Naive thymus-derived CD8-positive, alpha-beta T cell (primary cell): ENCODE results near the gene CACNB2. TPM values are rescaled to one million over a fixed set of nuclear protein-coding genes. Genes with fewer than 3 reads are reported as not detected.

Experiments
- ATAC-seq, 2 donors: fragments of 150-1000 bp; cut with Tn5 transposase in 1 of 2; sonication (Bioruptor Pico), chemical (Tn5 transposase) in 1 of 2; 1 replicate in 1 of 2; 2 replicates in 1 of 2; pipeline ENCODE4 v1.10.0; 2021; ENCODE audit warnings: mild to moderate bottlenecking in 2 of 2, moderate library complexity in 2 of 2
- POLR2A ChIA-PET: fragments of 350-600 bp; sonication (Branson Sonifier 250); formaldehyde crosslinking; loops from one replicate; lab custom pipeline; 2021; ENCODE audit warnings: antibody characterized with exemption; lab: Charles Lee
- DNase-seq, 10 donors: peaks; one replicate each; pipeline versions ENCODE4 v3.0.0 to v3.0.0-alpha.2; 2020 to 2022
- H3K27ac Mint-ChIP-seq, 10 donors: one replicate each; pipeline ENCODE4 v1.8.0; 2020 to 2022; ENCODE audit warnings: mild to moderate bottlenecking in 10 of 10, mixed read lengths in 10 of 10, moderate library complexity in 4 of 10, inconsistent platforms in 1 of 10
- H3K27me3 Mint-ChIP-seq, 5 donors: one replicate each; pipeline ENCODE4 v1.8.0; 2021 to 2022; ENCODE audit warnings: mixed read lengths in 5 of 5
- H3K36me3 Mint-ChIP-seq, 3 donors: one replicate each; pipeline ENCODE4 v1.8.0; 2020 to 2022; ENCODE audit warnings: mixed read lengths in 3 of 3, mild to moderate bottlenecking in 2 of 3, inconsistent platforms in 1 of 3
- H3K4me1 Mint-ChIP-seq, 4 donors: one replicate each; pipeline ENCODE4 v1.8.0; 2021 to 2022; ENCODE audit warnings: mixed read lengths in 4 of 4
- H3K4me3 Mint-ChIP-seq, 10 donors: one replicate each; pipeline ENCODE4 v1.8.0; 2020 to 2022; ENCODE audit warnings: mild to moderate bottlenecking in 10 of 10, mixed read lengths in 10 of 10, moderate library complexity in 6 of 10, inconsistent platforms in 1 of 10
- H3K9me3 Mint-ChIP-seq, 9 donors: one replicate each; pipeline ENCODE4 v1.8.0; 2020 to 2022; ENCODE audit warnings: mixed read lengths in 9 of 9, mild to moderate bottlenecking in 3 of 9, inconsistent platforms in 1 of 9, moderate library complexity in 1 of 9
- polyA plus RNA-seq, 3 donors: library from polyadenylated mRNA; unstranded; fragments of 300-500 nt; fragmentation: Illumina TruSeq; gene quantifications; one replicate each; pipeline ENCODE4 v1.2.3, GENCODE V29; 2021
- total RNA-seq, 8 experiments: library from RNA in 2 of 8; stranded (reverse) in 2 of 8; gene quantifications; one replicate each; pipeline ENCODE4 v1.2.3 and lab custom pipeline; 2021 to 2026

The CACNB2 gene
- total and polyA plus RNA-seq, 5 experiments from 2014 or later: 0.13 to 0.27 (median 0.17) TPM; not detected in 2

DNA sequence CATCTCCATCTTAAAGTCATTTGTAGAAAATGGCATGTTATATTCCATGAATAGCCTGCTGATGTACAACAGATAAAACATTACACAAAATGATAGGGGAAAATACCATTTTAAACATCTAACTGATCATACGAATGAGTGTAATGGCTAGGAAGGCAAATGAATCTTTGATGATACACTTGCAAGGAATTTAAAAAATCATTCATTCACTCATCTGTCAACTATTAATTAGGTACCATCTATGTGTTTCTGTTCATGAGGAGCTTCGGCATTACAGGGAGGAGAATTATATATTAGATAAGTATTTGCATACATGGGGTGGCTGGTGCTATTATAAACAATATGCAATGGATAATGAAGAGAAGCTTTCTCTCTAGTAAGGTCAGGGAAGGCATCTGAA, 183.7 kb downstream of the CACNB2 start:
- no peak for ATAC-seq
- POLR2A ChIA-PET: no interaction called here

DNA sequence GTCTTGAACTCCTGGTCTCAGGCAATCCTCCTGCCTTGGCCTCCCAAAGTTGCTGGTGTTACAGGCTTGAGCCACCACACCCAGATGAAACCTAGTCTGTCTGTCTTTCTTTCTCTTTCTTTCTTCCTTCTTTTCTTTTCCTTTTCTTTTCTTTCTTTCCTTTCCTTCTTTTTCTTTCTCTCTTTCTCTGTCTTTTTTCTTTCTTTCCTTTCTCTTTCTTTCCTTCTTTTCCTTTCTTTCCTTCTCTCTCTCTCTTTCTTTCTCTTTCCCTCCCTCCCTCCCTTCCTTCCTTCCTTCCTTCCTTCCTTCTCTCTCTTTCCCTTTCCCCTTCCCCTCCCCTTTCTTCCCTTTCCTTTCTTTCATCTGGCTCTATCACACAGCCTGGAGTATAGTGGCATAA, 185.2 kb downstream of the CACNB2 start:
- peaks cover 0 to 10% (median 2%) of the 10 kb centered on the region in 5 donors for H3K27me3 Mint-ChIP-seq
- no peaks in the 10 kb centered on the region for H3K36me3 Mint-ChIP-seq
- no peak for DNase-seq
- no peak overlapping the region for H3K4me3 Mint-ChIP-seq
- no peak overlapping the region for H3K27ac Mint-ChIP-seq
- H3K4me1 Mint-ChIP-seq: no peaks in the 10 kb centered on the region
- ATAC-seq: no peak
- peaks cover 0 to 2% (median 0%) of the 10 kb centered on the region in 9 donors for H3K9me3 Mint-ChIP-seq
- POLR2A ChIA-PET: no interaction called here

More for the DNA sequence above, 183.7 kb downstream of the CACNB2 start:
- H3K4me1 Mint-ChIP-seq: no peaks in the 10 kb centered on the region
- H3K27ac Mint-ChIP-seq: no peak overlapping the region
- peaks cover 0 to 10% (median 2%) of the 10 kb centered on the region in 5 donors for H3K27me3 Mint-ChIP-seq
- no peak for DNase-seq
- H3K36me3 Mint-ChIP-seq: no peaks in the 10 kb centered on the region
- no peak overlapping the region for H3K4me3 Mint-ChIP-seq
- peaks cover 0 to 8% (median 0%) of the 10 kb centered on the region in 9 donors for H3K9me3 Mint-ChIP-seq

DNA sequence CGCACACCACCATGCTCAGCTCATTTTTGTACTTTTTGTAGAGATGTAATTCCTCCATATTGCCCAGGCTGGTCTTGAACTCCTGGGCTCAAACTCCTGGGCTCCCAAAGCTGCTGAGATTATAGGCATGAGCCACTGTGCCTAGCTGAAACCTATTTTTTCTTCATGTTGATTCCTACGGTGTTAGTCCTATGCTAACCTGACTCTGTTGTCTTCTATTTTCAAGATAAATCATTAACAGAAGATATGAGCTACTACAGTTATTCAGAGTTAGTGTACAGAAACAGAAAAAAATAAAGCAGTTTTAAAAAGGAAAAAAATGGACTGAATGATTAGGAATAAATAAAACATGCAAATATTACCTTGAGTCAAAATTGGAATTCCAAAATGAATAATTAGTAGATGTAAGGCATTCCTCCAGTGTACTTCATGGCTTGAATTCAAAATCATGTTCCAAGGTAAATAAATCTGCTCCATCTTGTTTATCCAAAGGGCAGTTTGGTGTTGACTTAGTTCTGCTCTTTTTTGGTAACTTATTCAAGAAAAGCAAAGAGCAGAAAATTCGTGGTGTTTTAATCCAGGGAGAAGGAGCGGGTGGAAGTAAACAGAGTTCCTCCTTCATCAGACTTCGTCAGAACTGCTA, 185.8 kb downstream of the CACNB2 start:
- no peaks in the 10 kb centered on the region for H3K4me1 Mint-ChIP-seq
- POLR2A ChIA-PET: no interaction called here
- ATAC-seq (no peak), DNase-seq (no peak)
- H3K4me3 Mint-ChIP-seq: no peak overlapping the region
- no peak overlapping the region for H3K27ac Mint-ChIP-seq
- no peaks in the 10 kb centered on the region for H3K36me3 Mint-ChIP-seq
- H3K27me3 Mint-ChIP-seq: peaks cover 0 to 10% (median 2%) of the 10 kb centered on the region in 5 donors
- peaks cover 0 to 2% (median 0%) of the 10 kb centered on the region in 9 donors for H3K9me3 Mint-ChIP-seq

DNA sequence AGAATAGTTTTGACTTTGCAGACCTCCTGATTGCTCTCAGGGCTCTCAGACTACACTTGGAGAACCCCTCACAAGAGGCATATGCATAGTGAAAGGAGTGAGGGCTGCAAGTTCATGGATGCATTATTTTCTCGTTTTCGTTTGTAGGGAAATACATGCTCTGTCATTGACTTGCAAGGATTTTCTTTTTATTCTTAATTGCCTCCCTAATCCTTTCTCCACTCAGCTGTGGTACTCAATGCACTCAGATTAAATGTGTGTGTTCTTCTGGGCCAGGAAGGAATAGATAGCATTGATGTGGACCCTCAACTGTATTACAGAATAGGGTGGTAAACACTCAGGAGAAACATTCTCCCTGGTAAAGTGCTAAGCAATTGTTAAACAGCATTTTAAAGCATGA, 188.7 kb downstream of the CACNB2 start:
- no peaks in the 10 kb centered on the region for H3K36me3 Mint-ChIP-seq

DNA sequence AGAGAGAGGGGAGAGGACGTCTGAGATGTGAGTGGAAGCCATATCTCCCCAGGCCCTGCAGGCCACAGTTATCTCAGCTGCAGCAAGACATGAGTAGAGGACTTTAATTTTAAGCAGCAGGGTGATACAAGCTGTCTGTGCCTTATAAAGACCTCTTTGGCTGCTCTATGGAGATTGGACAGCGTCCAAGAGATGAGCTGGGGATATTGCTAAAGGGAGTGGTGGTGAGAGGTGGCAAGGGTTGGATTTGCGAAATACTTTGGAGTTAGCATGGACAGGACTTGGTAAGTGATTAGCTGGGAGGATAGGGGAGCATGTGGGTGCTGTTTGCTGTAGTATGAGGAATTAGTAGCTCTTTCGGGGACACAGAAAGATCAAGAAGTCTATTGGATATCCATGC, 191.8 kb downstream of the CACNB2 start:
- H3K27ac Mint-ChIP-seq: no peak overlapping the region
- no peak for ATAC-seq

More for the DNA sequence above, 188.7 kb downstream of the CACNB2 start:
- no peak for DNase-seq
- Mint-ChIP-seq H3K9me3 (no peaks in the 10 kb centered on the region), H3K4me1 (no peaks in the 10 kb centered on the region), H3K27ac (no peak overlapping the region), H3K4me3 (no peak overlapping the region), H3K27me3 (peaks cover 0 to 7% (median 2%) of the 10 kb centered on the region in 5 donors)
- POLR2A ChIA-PET: no interaction called here
- no peak for ATAC-seq

GRCh38 chr10:18332484-18332883, 192.3 kb downstream of the CACNB2 start:
- H3K4me1 Mint-ChIP-seq: no peaks in the 10 kb centered on the region
- no peak overlapping the region for H3K27ac Mint-ChIP-seq
- H3K27me3 Mint-ChIP-seq: peaks cover 0 to 3% (median 0%) of the 10 kb centered on the region in 5 donors
- H3K4me3 Mint-ChIP-seq: no peak overlapping the region
- no peaks in the 10 kb centered on the region for H3K36me3 Mint-ChIP-seq
- no peak for ATAC-seq
- POLR2A ChIA-PET: no interaction called here
- DNase-seq: no peak
- peaks cover 0 to 6% (median 0%) of the 10 kb centered on the region in 9 donors for H3K9me3 Mint-ChIP-seq

More for the DNA sequence above, 191.8 kb downstream of the CACNB2 start:
- H3K36me3 Mint-ChIP-seq: no peaks in the 10 kb centered on the region
- H3K27me3 Mint-ChIP-seq: peaks cover 0 to 3% (median 0%) of the 10 kb centered on the region in 5 donors
- no peaks in the 10 kb centered on the region for H3K4me1 Mint-ChIP-seq
- H3K4me3 Mint-ChIP-seq: no peak overlapping the region
- POLR2A ChIA-PET: no interaction called here
- H3K9me3 Mint-ChIP-seq: peaks cover 0 to 1% (median 0%) of the 10 kb centered on the region in 9 donors
- no peak for DNase-seq

DNA sequence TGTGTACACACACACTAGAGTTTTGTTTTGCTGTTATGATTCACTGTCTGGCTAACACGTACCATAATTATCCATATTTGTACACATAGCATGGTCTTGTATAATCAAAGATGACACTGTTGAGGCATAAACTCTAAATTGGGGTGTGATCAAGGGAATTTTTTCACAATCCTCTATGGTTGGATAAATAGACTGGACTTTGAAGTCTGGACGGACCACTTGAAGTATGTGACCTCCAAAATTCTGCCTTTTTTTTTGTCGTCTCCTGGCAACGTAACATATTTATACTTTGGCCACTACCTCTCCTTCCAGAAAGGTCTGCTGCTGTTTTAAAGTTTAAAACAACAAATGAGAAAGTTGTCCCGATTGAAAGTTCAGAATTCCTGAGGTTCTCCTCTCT, 193.4 kb downstream of the CACNB2 start:
- Mint-ChIP-seq H3K36me3 (no peaks in the 10 kb centered on the region), H3K27me3 (no peaks in the 10 kb centered on the region), H3K9me3 (peaks cover 0 to 11% (median 0%) of the 10 kb centered on the region in 9 donors), H3K27ac (no peak overlapping the region), H3K4me3 (no peak overlapping the region), H3K4me1 (no peaks in the 10 kb centered on the region)
- ATAC-seq: no peak
- POLR2A ChIA-PET: no interaction called here
- no peak for DNase-seq

DNA sequence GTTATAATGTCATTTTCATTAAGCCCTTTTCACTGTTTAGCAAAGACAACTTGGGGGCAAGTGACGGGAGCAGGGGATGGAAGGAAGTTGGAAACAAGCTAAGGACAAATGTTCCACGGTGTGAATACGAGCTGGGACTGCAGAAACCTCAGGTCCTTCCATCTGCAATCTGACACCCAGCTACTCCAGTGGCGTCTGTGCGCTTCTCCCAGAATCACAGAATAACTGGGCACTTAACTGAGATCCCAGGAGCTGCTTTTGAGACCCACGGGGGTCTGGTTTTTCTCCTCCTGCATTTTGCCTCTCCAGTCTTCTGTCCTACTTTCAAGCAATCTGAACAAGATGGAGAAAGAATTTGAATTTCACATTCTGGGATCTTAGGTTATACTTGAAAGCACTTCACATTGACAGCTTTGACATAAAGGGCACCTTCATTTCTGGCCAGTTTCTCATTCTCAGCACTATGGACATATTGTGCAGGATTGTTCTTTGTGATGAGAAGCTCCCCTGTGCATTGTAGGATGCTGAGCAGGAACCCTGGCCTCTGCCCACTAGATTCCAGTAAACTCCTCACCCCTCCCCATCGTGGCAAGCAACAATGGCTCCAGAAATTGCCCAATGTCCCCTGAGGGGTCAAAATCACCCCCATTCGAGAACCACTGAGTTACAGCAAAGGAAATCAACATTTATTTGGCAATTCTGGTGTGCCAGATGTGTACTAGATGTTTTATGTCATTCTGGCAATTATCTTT, 194.1 kb downstream of the CACNB2 start:
- no peak for ATAC-seq
- H3K4me3 Mint-ChIP-seq: no peak overlapping the region
- H3K27me3 Mint-ChIP-seq: no peaks in the 10 kb centered on the region
- no peaks in the 10 kb centered on the region for H3K36me3 Mint-ChIP-seq
- no peak overlapping the region for H3K27ac Mint-ChIP-seq
- H3K9me3 Mint-ChIP-seq: peaks cover 0 to 11% (median 0%) of the 10 kb centered on the region in 9 donors
- POLR2A ChIA-PET: no interaction called here
- no peak for DNase-seq
- H3K4me1 Mint-ChIP-seq: no peaks in the 10 kb centered on the region

- Mint-ChIP-seq H3K27ac (no peak overlapping the region), H3K4me3 (no peak overlapping the region), H3K27me3 (no peaks in the 10 kb centered on the region), H3K9me3 (peaks cover 0 to 11% (median 0%) of the 10 kb centered on the region in 9 donors), H3K4me1 (no peaks in the 10 kb centered on the region), H3K36me3 (no peaks in the 10 kb centered on the region)
- DNase-seq (no peak), ATAC-seq (no peak)
- POLR2A ChIA-PET: no interaction called here
These were observed 200.3 kb downstream of the CACNB2 start for GRCh38 chr10:18340496-18341051.

- no peak for DNase-seq
- Mint-ChIP-seq H3K4me3 (no peak overlapping the region), H3K4me1 (no peaks in the 10 kb centered on the region), H3K27me3 (peaks cover 0 to under 1% (median 0%) of the 10 kb centered on the region in 5 donors), H3K27ac (no peak overlapping the region), H3K36me3 (no peaks in the 10 kb centered on the region), H3K9me3 (peaks cover 0 to 11% (median 0%) of the 10 kb centered on the region in 9 donors)
- POLR2A ChIA-PET: no interaction called here
- no peak for ATAC-seq
These were observed 200.8 kb downstream of the CACNB2 start for GRCh38 chr10:18341055-18341454.

GRCh38 chr10:18343573-18343972, 203.3 kb downstream of the CACNB2 start:
- Mint-ChIP-seq H3K4me3 (no peak overlapping the region), H3K4me1 (no peaks in the 10 kb centered on the region), H3K27ac (no peak overlapping the region), H3K9me3 (no peaks in the 10 kb centered on the region), H3K36me3 (no peaks in the 10 kb centered on the region), H3K27me3 (peaks cover 0 to 14% (median 2%) of the 10 kb centered on the region in 5 donors)
- ATAC-seq (no peak), DNase-seq (no peak)
- POLR2A ChIA-PET: no interaction called here

DNA sequence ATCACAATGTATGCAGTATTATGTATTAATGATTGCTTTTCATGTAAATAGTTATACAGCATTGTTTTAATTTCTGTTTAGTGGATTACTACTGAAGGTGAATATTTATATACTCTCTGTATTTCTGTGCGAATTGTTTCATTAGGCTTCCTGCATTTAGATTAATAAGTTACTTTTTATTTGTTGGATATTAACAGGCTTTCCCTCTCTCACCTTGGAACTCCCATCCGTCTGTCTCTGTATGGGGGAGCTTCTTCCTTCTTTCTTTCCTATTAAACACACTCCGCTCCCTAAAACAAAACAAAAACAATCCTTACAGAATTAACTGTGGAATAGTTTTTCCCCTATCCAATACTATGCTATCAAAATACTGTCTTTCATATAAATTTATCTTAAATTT, 205.1 kb downstream of the CACNB2 start:
- H3K4me1 Mint-ChIP-seq: peaks cover 0 to under 1% (median 0%) of the 10 kb centered on the region in 4 donors
- POLR2A ChIA-PET: no interaction called here
- peaks cover 0 to 15% (median 2%) of the 10 kb centered on the region in 5 donors for H3K27me3 Mint-ChIP-seq
- DNase-seq: no peak
- H3K9me3 Mint-ChIP-seq: peaks cover 0 to 2% (median 0%) of the 10 kb centered on the region in 9 donors
- no peak for ATAC-seq
- no peaks in the 10 kb centered on the region for H3K36me3 Mint-ChIP-seq
- no peak overlapping the region for H3K4me3 Mint-ChIP-seq
- H3K27ac Mint-ChIP-seq: no peak overlapping the region

DNA sequence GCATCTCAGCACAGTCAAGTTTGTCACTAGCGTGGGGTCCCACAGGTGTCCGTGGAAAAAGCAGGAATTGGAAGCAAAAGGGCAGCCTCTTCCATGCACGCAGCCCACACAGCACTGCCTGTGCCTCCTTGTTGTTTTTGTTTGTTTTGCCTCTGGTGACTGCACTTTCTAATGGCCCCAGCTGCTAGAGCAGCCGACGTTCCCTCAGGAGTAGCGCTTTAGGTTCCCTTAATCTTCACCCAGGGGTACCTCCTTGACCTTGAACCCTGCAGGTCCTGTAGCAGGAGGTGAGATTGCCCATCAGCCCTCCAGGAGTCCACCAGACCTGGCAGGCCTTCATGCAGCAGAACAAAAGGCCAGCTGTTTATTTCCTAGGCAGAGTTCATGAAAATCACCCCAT, 210.1 kb downstream of the CACNB2 start:
- Mint-ChIP-seq H3K4me1 (peaks cover 0 to 2% (median 0%) of the 10 kb centered on the region in 4 donors), H3K27ac (no peak overlapping the region), H3K36me3 (no peaks in the 10 kb centered on the region), H3K27me3 (peaks cover 0 to 15% (median 2%) of the 10 kb centered on the region in 5 donors), H3K4me3 (no peak overlapping the region), H3K9me3 (peaks cover 0 to 3% (median 0%) of the 10 kb centered on the region in 9 donors)
- POLR2A ChIA-PET: no interaction called here
- no peak for DNase-seq
- no peak for ATAC-seq
